ENCODE results near the gene PPP2R5C.

PPP2R5C gene

GRCh38 chr14:101897326-101897725, 135.8 kb downstream of the PPP2R5C start:
- no peak for ATAC-seq
- TF ChIP-seq ZC3H10 (CRISPR knock-in tag; IDR thresholded peaks at IDR 0.05): no peak

GRCh38 chr14:101898416-101898815, 136.9 kb downstream of the PPP2R5C start:
- TF ChIP-seq PPARA (CRISPR knock-in tag; IDR thresholded peaks at IDR 0.05; ENCODE audit: borderline replicate concordance): no peak
- no peak for ATAC-seq

DNA sequence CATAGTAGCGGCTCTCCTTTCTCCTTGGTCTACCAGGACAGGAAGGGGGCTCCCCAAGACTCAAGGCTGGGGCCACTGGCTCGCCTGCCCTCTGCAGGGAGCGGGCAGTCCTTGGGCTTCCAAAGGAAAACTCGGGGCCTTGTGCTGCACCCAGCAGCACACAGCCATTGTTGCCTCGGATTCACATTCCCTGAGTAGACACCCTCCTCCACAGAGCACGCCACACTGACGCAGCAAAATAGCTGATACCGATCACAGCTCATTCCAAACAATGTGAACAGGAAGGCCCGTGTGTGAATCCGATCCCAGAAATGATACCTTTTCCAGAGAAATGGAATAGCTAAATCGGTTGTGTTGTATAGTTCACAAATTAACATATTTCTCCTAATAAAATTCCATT, 137.8 kb downstream of the PPP2R5C start:
- no peak for TF ChIP-seq SNAI2 (CRISPR knock-in tag; IDR thresholded peaks at IDR 0.05)
- no peak for TF ChIP-seq RARB (CRISPR knock-in tag; IDR thresholded peaks at IDR 0.05)
- no peak for TF ChIP-seq TCF4 (CRISPR knock-in tag; IDR thresholded peaks at IDR 0.05; ENCODE audit: borderline replicate concordance)
- TF ChIP-seq ZC3H10 (CRISPR knock-in tag; IDR thresholded peaks at IDR 0.05): no peak
- TF ChIP-seq ZFP3 (CRISPR knock-in tag; IDR thresholded peaks at IDR 0.05): no peak
- no peak for TF ChIP-seq TOX (CRISPR knock-in tag; IDR thresholded peaks at IDR 0.05; ENCODE audit: borderline replicate concordance)
- no peak for TF ChIP-seq OSR1 (CRISPR knock-in tag; IDR thresholded peaks at IDR 0.05)
- TF ChIP-seq PPARA (CRISPR knock-in tag; IDR thresholded peaks at IDR 0.05; ENCODE audit: borderline replicate concordance): no peak
- TF ChIP-seq, protein P1, sequence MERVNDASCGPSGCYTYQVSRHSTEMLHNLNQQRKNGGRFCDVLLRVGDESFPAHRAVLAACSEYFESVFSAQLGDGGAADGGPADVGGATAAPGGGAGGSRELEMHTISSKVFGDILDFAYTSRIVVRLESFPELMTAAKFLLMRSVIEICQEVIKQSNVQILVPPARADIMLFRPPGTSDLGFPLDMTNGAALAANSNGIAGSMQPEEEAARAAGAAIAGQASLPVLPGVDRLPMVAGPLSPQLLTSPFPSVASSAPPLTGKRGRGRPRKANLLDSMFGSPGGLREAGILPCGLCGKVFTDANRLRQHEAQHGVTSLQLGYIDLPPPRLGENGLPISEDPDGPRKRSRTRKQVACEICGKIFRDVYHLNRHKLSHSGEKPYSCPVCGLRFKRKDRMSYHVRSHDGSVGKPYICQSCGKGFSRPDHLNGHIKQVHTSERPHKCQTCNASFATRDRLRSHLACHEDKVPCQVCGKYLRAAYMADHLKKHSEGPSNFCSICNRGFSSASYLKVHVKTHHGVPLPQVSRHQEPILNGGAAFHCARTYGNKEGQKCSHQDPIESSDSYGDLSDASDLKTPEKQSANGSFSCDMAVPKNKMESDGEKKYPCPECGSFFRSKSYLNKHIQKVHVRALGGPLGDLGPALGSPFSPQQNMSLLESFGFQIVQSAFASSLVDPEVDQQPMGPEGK (CRISPR knock-in tag; IDR thresholded peaks at IDR 0.05; ENCODE audit: borderline replicate concordance): no peak
- TF ChIP-seq ISL1 (CRISPR knock-in tag; IDR thresholded peaks at IDR 0.05): no peak
- TF ChIP-seq POU6F1 (CRISPR knock-in tag; IDR thresholded peaks at IDR 0.05; ENCODE audit: borderline replicate concordance, low read depth): no peak
- no peak for TF ChIP-seq ARNTL (CRISPR knock-in tag; IDR thresholded peaks at IDR 0.05; ENCODE audit: borderline replicate concordance, low read depth)
- TF ChIP-seq, protein P2, sequence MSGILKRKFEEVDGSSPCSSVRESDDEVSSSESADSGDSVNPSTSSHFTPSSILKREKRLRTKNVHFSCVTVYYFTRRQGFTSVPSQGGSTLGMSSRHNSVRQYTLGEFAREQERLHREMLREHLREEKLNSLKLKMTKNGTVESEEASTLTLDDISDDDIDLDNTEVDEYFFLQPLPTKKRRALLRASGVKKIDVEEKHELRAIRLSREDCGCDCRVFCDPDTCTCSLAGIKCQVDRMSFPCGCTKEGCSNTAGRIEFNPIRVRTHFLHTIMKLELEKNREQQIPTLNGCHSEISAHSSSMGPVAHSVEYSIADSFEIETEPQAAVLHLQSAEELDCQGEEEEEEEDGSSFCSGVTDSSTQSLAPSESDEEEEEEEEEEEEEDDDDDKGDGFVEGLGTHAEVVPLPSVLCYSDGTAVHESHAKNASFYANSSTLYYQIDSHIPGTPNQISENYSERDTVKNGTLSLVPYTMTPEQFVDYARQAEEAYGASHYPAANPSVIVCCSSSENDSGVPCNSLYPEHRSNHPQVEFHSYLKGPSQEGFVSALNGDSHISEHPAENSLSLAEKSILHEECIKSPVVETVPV (CRISPR knock-in tag; IDR thresholded peaks at IDR 0.05): no peak
- no peak for TF ChIP-seq ZNF70 (CRISPR knock-in tag; IDR thresholded peaks at IDR 0.05)
- TF ChIP-seq GLIS3 (CRISPR knock-in tag; IDR thresholded peaks at IDR 0.05): no peak
- TF ChIP-seq BACH2 (CRISPR knock-in tag; IDR thresholded peaks at IDR 0.05; ENCODE audit: borderline replicate concordance): no peak
- TF ChIP-seq ZNF8 (CRISPR knock-in tag; IDR thresholded peaks at IDR 0.05): no peak
- TF ChIP-seq ZFP30 (CRISPR knock-in tag; IDR thresholded peaks at IDR 0.05): no peak
- no peak for ATAC-seq

- ATAC-seq: no peak
- TF ChIP-seq GLIS3 (CRISPR knock-in tag; IDR thresholded peaks at IDR 0.05): no peak
- no peak for TF ChIP-seq RARB (CRISPR knock-in tag; IDR thresholded peaks at IDR 0.05)
- TF ChIP-seq TSHZ2 (CRISPR knock-in tag; IDR thresholded peaks at IDR 0.05): no peak
These were observed 138.7 kb downstream of the PPP2R5C start for GRCh38 chr14:101900253-101900652.

DNA sequence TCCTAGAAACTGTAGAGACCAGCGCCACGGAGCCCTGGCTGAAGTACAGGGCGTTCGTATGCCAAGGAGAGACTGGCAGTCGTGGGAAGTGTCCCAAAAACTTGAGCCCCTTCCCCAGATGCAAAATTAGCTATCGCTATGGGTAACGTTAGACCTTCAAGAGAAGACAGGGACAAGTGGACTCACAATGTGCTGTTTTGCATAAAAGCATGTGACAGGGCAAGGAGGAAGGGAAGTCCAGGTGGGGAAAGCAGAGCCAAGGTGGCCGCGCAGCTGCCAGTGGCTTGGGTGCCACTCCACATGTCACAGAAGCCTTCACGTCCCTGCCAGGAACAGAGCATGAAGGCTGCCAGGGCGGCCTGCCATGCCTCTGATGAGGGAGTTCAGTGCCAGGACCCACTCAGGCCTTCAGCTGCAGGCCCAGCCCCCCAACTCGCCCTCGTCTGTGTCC, 141.6 kb downstream of the PPP2R5C start:
- TF ChIP-seq ISL1 (CRISPR knock-in tag; IDR thresholded peaks at IDR 0.05) (no peak), TOX (CRISPR knock-in tag; IDR thresholded peaks at IDR 0.05; ENCODE audit: borderline replicate concordance) (no peak), BACH2 (CRISPR knock-in tag; IDR thresholded peaks at IDR 0.05; ENCODE audit: borderline replicate concordance) (no peak), SNAI2 (CRISPR knock-in tag; IDR thresholded peaks at IDR 0.05) (no peak), CREB5 (CRISPR knock-in tag; IDR thresholded peaks at IDR 0.05; ENCODE audit: low read depth) (no peak), ZC3H10 (CRISPR knock-in tag; IDR thresholded peaks at IDR 0.05) (no peak), ARNTL (CRISPR knock-in tag; IDR thresholded peaks at IDR 0.05; ENCODE audit: borderline replicate concordance, low read depth) (no peak), TCF4 (CRISPR knock-in tag; IDR thresholded peaks at IDR 0.05; ENCODE audit: borderline replicate concordance) (no peak), OSR1 (CRISPR knock-in tag; IDR thresholded peaks at IDR 0.05) (no peak), ZFP3 (CRISPR knock-in tag; IDR thresholded peaks at IDR 0.05) (no peak), ESRRG (CRISPR knock-in tag; IDR thresholded peaks at IDR 0.05) (no peak), ZFP30 (CRISPR knock-in tag; IDR thresholded peaks at IDR 0.05) (no peak), ZNF8 (CRISPR knock-in tag; IDR thresholded peaks at IDR 0.05) (no peak), PPARA (CRISPR knock-in tag; IDR thresholded peaks at IDR 0.05; ENCODE audit: borderline replicate concordance) (no peak), RARB (CRISPR knock-in tag; IDR thresholded peaks at IDR 0.05) (no peak), ZNF70 (CRISPR knock-in tag; IDR thresholded peaks at IDR 0.05) (no peak), TSHZ2 (CRISPR knock-in tag; IDR thresholded peaks at IDR 0.05) (no peak)
- no peak for ATAC-seq

Data from SK-N-SH treated with all-trans-retinoic acid at 6 μM for 48 hours (cell line).